DMS114 treated with DMSO at 0.1 percent for 48 hours (cell line): ENCODE results near the gene RAB3D.
A peak's percentile ranks its signal among the peaks of the same experiment; 100 is the strongest.

ENCODE experiments used
- DNase-seq: peaks from one replicate; lab custom pipeline; 2025; ENCODE audit not compliant: unreplicated experiment; lab: John Stamatoyannopoulos, UW

Gene RAB3D

GRCh38 chr19:11296264-11296663 is 43.2 kb downstream of the RAB3D start:
- DNase-seq, result no peak

GRCh38 chr19:11295665-11296245 is 43.7 kb downstream of the RAB3D start, which contains the start of gene TSPAN16:
Gene TSPAN16 (plus strand): TSS chr19:11296160. CDS start chr19:11296298, 138 bp downstream.
- DNase-seq, result no peak

- no peak for DNase-seq
Measured at GRCh38 chr19:11295180-11295579, 44.3 kb downstream of the RAB3D start.

- peak; percentile 77 for DNase-seq
Measured at GRCh38 chr19:11293433-11294389, 45.7 kb downstream of the RAB3D start.

- no peak for DNase-seq
Measured at GRCh38 chr19:11291991-11292390, 47.5 kb downstream of the RAB3D start.

- DNase-seq, result no peak
Measured at GRCh38 chr19:11291415-11291814, 48.0 kb downstream of the RAB3D start.

- no peak for DNase-seq
Measured at GRCh38 chr19:11290256-11290655, 49.2 kb downstream of the RAB3D start.

GRCh38 chr19:11288349-11288748 is 51.1 kb downstream of the RAB3D start:
- no peak for DNase-seq

GRCh38 chr19:11286312-11286974 is 53.0 kb downstream of the RAB3D start:
- no peak for DNase-seq

- DNase-seq, result no peak
Measured at GRCh38 chr19:11284515-11284914, 54.9 kb downstream of the RAB3D start.

GRCh38 chr19:11281356-11282049 is 58.0 kb downstream of the RAB3D start:
- DNase-seq, result no peak

- no peak for DNase-seq
Measured at GRCh38 chr19:11279505-11280236, 59.8 kb downstream of the RAB3D start.

- no peak for DNase-seq
Measured at GRCh38 chr19:11278670-11279069, 60.8 kb downstream of the RAB3D start.

- no peak for DNase-seq
Measured at GRCh38 chr19:11274533-11275086, 64.8 kb downstream of the RAB3D start.

- no peak for DNase-seq
Measured at GRCh38 chr19:11273989-11274388, 65.5 kb downstream of the RAB3D start.

GRCh38 chr19:11273296-11273695 is 66.2 kb downstream of the RAB3D start:
- no peak for DNase-seq
